ENCODE measurements around the gene NR1D1. TPM values are rescaled to one million over a fixed set of nuclear protein-coding genes. Genes with fewer than 3 reads are reported as not detected.

Gene NR1D1
- total and polyA plus RNA-seq, 2 of the 13 experiments (the other 11 are each of a cell fraction or from before 2014, with no cell fraction given) = 2.1 to 2.7 TPM

GRCh38 chr17:40100669-40101366 lies 429 bp upstream of the NR1D1 start (continued):
- TF ChIP-seq ATF6 (CRISPR knock-in tag; conservative IDR thresholded peaks at IDR 0.05) (peak; percentile 94; the same call in 1 of the 2 replicates), ZBTB8A (CRISPR knock-in tag; IDR thresholded peaks at IDR 0.05; ENCODE audit: borderline replicate concordance, low read depth) (peak; percentile 97), AGO1 (IDR thresholded peaks at IDR 0.05; ENCODE audit: low read depth, low read length, poor library complexity, severe bottlenecking) (peak; percentile 38), ZNF616 (CRISPR knock-in tag; IDR thresholded peaks at IDR 0.05; ENCODE audit: low read depth) (peak; percentile 99), BRD4 (CRISPR knock-in tag; IDR thresholded peaks at IDR 0.05) (no peak; the same call in none of the 2 replicates), ZNF569 (CRISPR knock-in tag; IDR thresholded peaks at IDR 0.05; ENCODE audit: borderline replicate concordance) (peak; percentile 97; the same call in 1 of the 2 replicates), PITX1 (CRISPR knock-in tag; IDR thresholded peaks at IDR 0.05) (peak; percentile 94), PATZ1 (CRISPR knock-in tag; IDR thresholded peaks at IDR 0.05) (peak; percentile 99), ZNF264 (CRISPR knock-in tag; IDR thresholded peaks at IDR 0.05) (peak; percentile 99), CENPBD1 (CRISPR knock-in tag; IDR thresholded peaks at IDR 0.05; ENCODE audit: borderline replicate concordance, low read depth) (peak; percentile 50; the same call in 1 of the 2 replicates), EHMT2 (IDR thresholded peaks at IDR 0.05; ENCODE audit: borderline replicate concordance, low read depth, low read length) (peak; percentile 14; the same call in 1 of the 2 replicates), ZMAT3 (CRISPR knock-in tag; conservative IDR thresholded peaks at IDR 0.05) (peak; percentile 99), THYN1 (CRISPR knock-in tag; IDR thresholded peaks at IDR 0.05; ENCODE audit: borderline replicate concordance, low read depth) (no peak), ZNF354B (CRISPR knock-in tag; IDR thresholded peaks at IDR 0.05) (peak; percentile 44; the same call in 1 of the 2 replicates), ZNF280B (CRISPR knock-in tag; IDR thresholded peaks at IDR 0.05; ENCODE audit: borderline replicate concordance) (peak; percentile 98), FOXC1 (CRISPR knock-in tag; IDR thresholded peaks at IDR 0.05; ENCODE audit: borderline replicate concordance) (peak; percentile 100)
- TF ChIP-seq, protein P1, sequence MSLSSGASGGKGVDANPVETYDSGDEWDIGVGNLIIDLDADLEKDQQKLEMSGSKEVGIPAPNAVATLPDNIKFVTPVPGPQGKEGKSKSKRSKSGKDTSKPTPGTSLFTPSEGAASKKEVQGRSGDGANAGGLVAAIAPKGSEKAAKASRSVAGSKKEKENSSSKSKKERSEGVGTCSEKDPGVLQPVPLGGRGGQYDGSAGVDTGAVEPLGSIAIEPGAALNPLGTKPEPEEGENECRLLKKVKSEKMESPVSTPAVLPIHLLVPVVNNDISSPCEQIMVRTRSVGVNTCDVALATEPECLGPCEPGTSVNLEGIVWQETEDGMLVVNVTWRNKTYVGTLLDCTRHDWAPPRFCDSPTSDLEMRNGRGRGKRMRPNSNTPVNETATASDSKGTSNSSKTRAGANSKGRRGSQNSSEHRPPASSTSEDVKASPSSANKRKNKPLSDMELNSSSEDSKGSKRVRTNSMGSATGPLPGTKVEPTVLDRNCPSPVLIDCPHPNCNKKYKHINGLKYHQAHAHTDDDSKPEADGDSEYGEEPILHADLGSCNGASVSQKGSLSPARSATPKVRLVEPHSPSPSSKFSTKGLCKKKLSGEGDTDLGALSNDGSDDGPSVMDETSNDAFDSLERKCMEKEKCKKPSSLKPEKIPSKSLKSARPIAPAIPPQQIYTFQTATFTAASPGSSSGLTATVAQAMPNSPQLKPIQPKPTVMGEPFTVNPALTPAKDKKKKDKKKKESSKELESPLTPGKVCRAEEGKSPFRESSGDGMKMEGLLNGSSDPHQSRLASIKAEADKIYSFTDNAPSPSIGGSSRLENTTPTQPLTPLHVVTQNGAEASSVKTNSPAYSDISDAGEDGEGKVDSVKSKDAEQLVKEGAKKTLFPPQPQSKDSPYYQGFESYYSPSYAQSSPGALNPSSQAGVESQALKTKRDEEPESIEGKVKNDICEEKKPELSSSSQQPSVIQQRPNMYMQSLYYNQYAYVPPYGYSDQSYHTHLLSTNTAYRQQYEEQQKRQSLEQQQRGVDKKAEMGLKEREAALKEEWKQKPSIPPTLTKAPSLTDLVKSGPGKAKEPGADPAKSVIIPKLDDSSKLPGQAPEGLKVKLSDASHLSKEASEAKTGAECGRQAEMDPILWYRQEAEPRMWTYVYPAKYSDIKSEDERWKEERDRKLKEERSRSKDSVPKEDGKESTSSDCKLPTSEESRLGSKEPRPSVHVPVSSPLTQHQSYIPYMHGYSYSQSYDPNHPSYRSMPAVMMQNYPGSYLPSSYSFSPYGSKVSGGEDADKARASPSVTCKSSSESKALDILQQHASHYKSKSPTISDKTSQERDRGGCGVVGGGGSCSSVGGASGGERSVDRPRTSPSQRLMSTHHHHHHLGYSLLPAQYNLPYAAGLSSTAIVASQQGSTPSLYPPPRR (CRISPR knock-in tag; IDR thresholded peaks at IDR 0.05; ENCODE audit: borderline replicate concordance) = peak; percentile 96
